Measurements from ENCODE around the gene NOM1. TPM values are rescaled to one million over a fixed set of nuclear protein-coding genes. Genes with fewer than 3 reads are reported as not detected.

NOM1 gene
- total RNA-seq, 1 experiment from 2014 or later: 15.1 TPM

- no peak for DNase-seq (ENCODE audit: extremely low read depth, low read depth)
These were observed 64.4 kb downstream of the NOM1 start for GRCh38 chr7:157013602-157014549.

GRCh38 chr7:157014635-157015555 lies 65.4 kb downstream of the NOM1 start:
- DNase-seq (ENCODE audit: extremely low read depth, low read depth): no peak

- DNase-seq (ENCODE audit: extremely low read depth, low read depth): no peak
These were observed 66.5 kb downstream of the NOM1 start for GRCh38 chr7:157016024-157016351.

GRCh38 chr7:157016352-157017041 lies 67.0 kb downstream of the NOM1 start:
- DNase-seq (ENCODE audit: extremely low read depth, low read depth): no peak

- no peak for DNase-seq (ENCODE audit: extremely low read depth, low read depth)
These were observed 67.6 kb downstream of the NOM1 start for GRCh38 chr7:157017149-157017548.

GRCh38 chr7:157017603-157018327 lies 68.3 kb downstream of the NOM1 start:
- DNase-seq (ENCODE audit: extremely low read depth, low read depth): no peak

- DNase-seq (ENCODE audit: extremely low read depth, low read depth): no peak
These were observed 69.0 kb downstream of the NOM1 start for GRCh38 chr7:157018328-157018996.

GRCh38 chr7:157018997-157019608 lies 69.6 kb downstream of the NOM1 start:
- no peak for DNase-seq (ENCODE audit: extremely low read depth, low read depth)

GRCh38 chr7:157019718-157020451 lies 70.4 kb downstream of the NOM1 start:
- DNase-seq (ENCODE audit: extremely low read depth, low read depth): no peak

- DNase-seq (ENCODE audit: extremely low read depth, low read depth): no peak
These were observed 71.1 kb downstream of the NOM1 start for GRCh38 chr7:157020514-157021070.

GRCh38 chr7:157021071-157021870 lies 71.8 kb downstream of the NOM1 start:
- DNase-seq (ENCODE audit: extremely low read depth, low read depth): no peak

GRCh38 chr7:157021871-157022680 lies 72.6 kb downstream of the NOM1 start:
- no peak for DNase-seq (ENCODE audit: extremely low read depth, low read depth)

All from NCI-H460 (cell line).